ENCODE data around the gene CBX1. TPM values are rescaled to one million over a fixed set of nuclear protein-coding genes. Genes with fewer than 3 reads are reported as not detected.
"Not testable (repeated sequence)": the region's sequence is repeated elsewhere in the genome, so short reads cannot be mapped to it uniquely, and the experiment has no call there.

Gene CBX1
- total RNA-seq, 2 donors from 2014 or later = 173 to 230 TPM

DNA sequence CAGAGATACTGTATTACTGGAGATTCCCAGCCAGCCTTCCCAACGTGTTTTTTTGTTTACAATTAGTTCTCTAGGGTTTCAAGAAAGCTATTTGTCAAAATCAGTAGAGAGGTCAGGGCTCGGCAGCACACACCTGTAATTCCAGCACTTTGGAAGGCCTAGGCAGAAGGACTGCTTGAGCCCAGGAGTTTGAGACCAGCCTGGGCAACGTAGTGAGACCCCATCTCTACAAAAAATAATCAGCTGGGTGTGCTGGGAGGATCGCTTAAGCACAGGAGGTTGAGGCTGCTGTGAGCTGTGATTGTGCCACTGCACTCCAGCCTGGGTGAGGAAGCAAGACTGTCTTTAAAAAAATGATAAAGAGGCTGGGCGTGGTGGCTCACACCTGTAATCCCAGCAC, 19.4 kb downstream of the CBX1 start:
- Mint-ChIP-seq H3K27me3 (ENCODE audit: insufficient read depth) (no peaks in the 10 kb centered on the region), H3K4me1 (peaks cover 14% of the 10 kb centered on the region), H3K4me3 (no peak overlapping the region), H3K9me3 (no peaks in the 10 kb centered on the region), H3K36me3 (ENCODE audit: low read depth) (peaks cover 8% of the 10 kb centered on the region), H3K27ac (peak overlapping the region; percentile 66)
- no peak for DNase-seq
- Histone ChIP-seq H3K4me3 (ENCODE audit: low read length) (no peak overlapping the region), H3K27ac (ENCODE audit: low read depth, low read length) (no peak overlapping the region), H3K9ac (ENCODE audit: extremely low read depth, low read length, poor library complexity, severe bottlenecking) (no peak overlapping the region), H3K36me3 (ENCODE audit: control insufficient read depth, insufficient read depth, low read length) (peaks cover 3% of the 10 kb centered on the region), H3K27me3 (ENCODE audit: control insufficient read depth, insufficient read depth, low read length, poor library complexity, severe bottlenecking) (no peaks in the 10 kb centered on the region), H3K4me1 (ENCODE audit: control insufficient read depth, insufficient read depth, low read length) (no peaks in the 10 kb centered on the region), H3K9me3 (ENCODE audit: control insufficient read depth, low read length) (no peaks in the 10 kb centered on the region)
- TF ChIP-seq, protein P1, sequence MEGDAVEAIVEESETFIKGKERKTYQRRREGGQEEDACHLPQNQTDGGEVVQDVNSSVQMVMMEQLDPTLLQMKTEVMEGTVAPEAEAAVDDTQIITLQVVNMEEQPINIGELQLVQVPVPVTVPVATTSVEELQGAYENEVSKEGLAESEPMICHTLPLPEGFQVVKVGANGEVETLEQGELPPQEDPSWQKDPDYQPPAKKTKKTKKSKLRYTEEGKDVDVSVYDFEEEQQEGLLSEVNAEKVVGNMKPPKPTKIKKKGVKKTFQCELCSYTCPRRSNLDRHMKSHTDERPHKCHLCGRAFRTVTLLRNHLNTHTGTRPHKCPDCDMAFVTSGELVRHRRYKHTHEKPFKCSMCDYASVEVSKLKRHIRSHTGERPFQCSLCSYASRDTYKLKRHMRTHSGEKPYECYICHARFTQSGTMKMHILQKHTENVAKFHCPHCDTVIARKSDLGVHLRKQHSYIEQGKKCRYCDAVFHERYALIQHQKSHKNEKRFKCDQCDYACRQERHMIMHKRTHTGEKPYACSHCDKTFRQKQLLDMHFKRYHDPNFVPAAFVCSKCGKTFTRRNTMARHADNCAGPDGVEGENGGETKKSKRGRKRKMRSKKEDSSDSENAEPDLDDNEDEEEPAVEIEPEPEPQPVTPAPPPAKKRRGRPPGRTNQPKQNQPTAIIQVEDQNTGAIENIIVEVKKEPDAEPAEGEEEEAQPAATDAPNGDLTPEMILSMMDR (conservative IDR thresholded peaks at IDR 0.05) = no peak
- WGBS, 2 experiments (ENCODE audit: insufficient coverage in 1 of 2, insufficient read length in 1 of 2) = 83 to 93% methylated on average over 4 to 5 of the region's 5 CpGs

DNA sequence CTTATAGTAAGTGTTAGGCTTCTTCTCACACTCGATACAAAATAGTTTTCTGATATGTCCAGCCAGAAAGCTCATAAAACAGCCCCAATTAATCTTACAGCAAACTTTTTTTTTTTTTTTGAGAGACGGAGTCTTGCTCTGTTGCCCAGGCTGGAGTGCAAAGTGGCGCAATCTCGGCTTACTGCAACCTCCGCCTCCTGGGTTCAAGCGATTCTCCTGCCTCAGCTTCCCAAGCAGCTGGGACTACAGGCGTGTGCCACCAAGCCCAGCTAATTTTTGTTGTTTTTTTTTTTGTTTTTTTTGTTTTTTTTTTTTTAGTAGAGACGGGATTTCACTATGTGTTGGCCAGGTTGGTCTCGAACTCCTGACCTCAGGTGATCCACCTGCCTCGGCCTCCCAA, 24.1 kb downstream of the CBX1 start:
- H3K4me3 Mint-ChIP-seq; H3K4me1 ChIP-seq (ENCODE audit: control insufficient read depth, insufficient read depth, low read length); H3K9me3 Mint-ChIP-seq; H3K4me3 ChIP-seq (ENCODE audit: low read length); H3K27ac ChIP-seq (ENCODE audit: low read depth, low read length); H3K9me3 ChIP-seq (ENCODE audit: control insufficient read depth, low read length); H3K27me3 Mint-ChIP-seq (ENCODE audit: insufficient read depth); H3K27me3 ChIP-seq (ENCODE audit: control insufficient read depth, insufficient read depth, low read length, poor library complexity, severe bottlenecking); H3K27ac Mint-ChIP-seq; DNase-seq; H3K4me1 Mint-ChIP-seq; H3K9ac ChIP-seq (ENCODE audit: extremely low read depth, low read length, poor library complexity, severe bottlenecking): not testable (repeated sequence)
- peaks cover 45% of the 10 kb centered on the region for H3K36me3 Mint-ChIP-seq (ENCODE audit: low read depth)
- 93% methylated on average over 10 of the region's 10 CpGs; no CpG with 5 or more reads in 1 of the 2 experiments for WGBS, 2 experiments (ENCODE audit: insufficient coverage in 1 of 2, insufficient read length in 1 of 2)
- peaks cover 48% of the 10 kb centered on the region for H3K36me3 ChIP-seq (ENCODE audit: control insufficient read depth, insufficient read depth, low read length)

DNA sequence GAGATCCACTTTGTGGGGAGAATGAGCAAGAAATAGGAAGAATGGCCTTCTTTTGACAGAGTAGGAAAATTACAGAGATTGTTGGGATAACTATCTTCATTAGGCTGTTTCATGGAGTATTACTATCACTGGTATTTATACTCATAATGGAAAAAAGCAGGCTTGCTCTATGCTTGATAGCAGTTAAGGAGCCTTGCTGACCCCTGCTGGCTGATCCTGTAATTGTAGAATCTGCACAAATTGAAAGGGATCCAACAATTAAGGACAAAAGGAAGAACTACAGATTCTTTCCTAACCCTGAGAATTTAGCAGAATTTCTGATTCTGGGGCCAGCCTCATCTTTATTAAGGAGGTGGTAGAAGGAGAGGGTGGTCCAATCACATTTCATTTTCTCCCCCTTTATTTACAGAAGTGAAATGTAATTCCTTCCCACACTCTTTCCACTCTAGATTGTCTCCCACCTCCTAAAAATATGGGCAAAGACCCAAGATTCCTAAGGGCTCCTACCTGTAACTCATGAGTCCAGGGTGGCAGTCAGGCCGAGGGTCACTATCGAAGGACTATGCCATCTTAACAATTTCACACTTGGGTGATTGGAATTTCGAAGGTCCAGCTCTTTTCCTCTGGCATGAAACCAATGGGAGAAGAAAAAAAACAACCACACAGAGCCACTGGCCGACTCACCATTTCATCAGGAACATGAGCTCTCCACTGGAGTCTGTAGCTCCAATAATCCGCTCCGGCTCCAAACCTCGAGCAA, 26.8 kb downstream of the CBX1 start:
- H3K27ac Mint-ChIP-seq = peak overlapping the region; percentile 22
- no peaks in the 10 kb centered on the region for H3K27me3 Mint-ChIP-seq (ENCODE audit: insufficient read depth)
- Histone ChIP-seq H3K4me1 (ENCODE audit: control insufficient read depth, insufficient read depth, low read length) (no peaks in the 10 kb centered on the region), H3K4me3 (ENCODE audit: low read length) (no peak overlapping the region), H3K36me3 (ENCODE audit: control insufficient read depth, insufficient read depth, low read length) (peaks cover 74% of the 10 kb centered on the region), H3K27me3 (ENCODE audit: control insufficient read depth, insufficient read depth, low read length, poor library complexity, severe bottlenecking) (no peaks in the 10 kb centered on the region), H3K9me3 (ENCODE audit: control insufficient read depth, low read length) (no peaks in the 10 kb centered on the region), H3K27ac (ENCODE audit: low read depth, low read length) (no peak overlapping the region), H3K9ac (ENCODE audit: extremely low read depth, low read length, poor library complexity, severe bottlenecking) (no peak overlapping the region)
- DNase-seq = peak; percentile 93
- H3K4me3 Mint-ChIP-seq = no peak overlapping the region
- TF ChIP-seq, protein P1 (conservative IDR thresholded peaks at IDR 0.05) = peak; percentile 83
- H3K9me3 Mint-ChIP-seq = no peaks in the 10 kb centered on the region
- H3K36me3 Mint-ChIP-seq (ENCODE audit: low read depth) = peaks cover 65% of the 10 kb centered on the region
- 80 to 96% methylated on average over 5 to 7 of the region's 7 CpGs for WGBS, 2 experiments (ENCODE audit: insufficient coverage in 1 of 2, insufficient read length in 1 of 2)
- no peaks in the 10 kb centered on the region for H3K4me1 Mint-ChIP-seq

DNA sequence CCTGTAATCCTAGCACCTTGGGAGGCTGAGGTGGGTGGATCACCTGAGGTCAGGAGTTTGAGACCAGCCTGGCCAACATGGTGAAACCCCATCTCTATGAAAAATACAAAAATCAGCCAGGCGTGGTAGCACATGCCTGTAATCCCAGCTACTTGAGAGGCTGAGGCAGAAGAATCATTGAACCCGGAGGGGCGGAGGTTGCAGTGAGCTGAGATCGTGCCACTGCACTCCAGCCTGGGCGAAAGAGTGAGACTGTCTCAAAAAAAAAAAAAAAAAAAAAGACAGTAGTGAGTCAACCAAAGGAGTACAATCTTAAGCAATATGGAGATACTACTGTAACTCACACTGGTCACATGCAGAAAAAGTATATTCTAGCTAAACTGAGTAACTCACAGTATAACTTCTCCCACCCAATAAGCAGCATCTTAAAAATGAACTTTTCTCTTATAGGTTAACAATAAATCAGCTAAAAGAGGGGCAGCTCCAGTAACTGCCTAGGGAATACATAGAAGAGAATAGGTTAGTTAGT, 27.6 kb downstream of the CBX1 start:
- peaks cover 70% of the 10 kb centered on the region for H3K36me3 Mint-ChIP-seq (ENCODE audit: low read depth)
- DNase-seq; H3K9me3 Mint-ChIP-seq; H3K9ac ChIP-seq (ENCODE audit: extremely low read depth, low read length, poor library complexity, severe bottlenecking); H3K4me1 Mint-ChIP-seq; H3K27ac ChIP-seq (ENCODE audit: low read depth, low read length); H3K4me3 Mint-ChIP-seq; H3K27me3 Mint-ChIP-seq (ENCODE audit: insufficient read depth); H3K27ac Mint-ChIP-seq; H3K9me3 ChIP-seq (ENCODE audit: control insufficient read depth, low read length); H3K4me3 ChIP-seq (ENCODE audit: low read length); H3K27me3 ChIP-seq (ENCODE audit: control insufficient read depth, insufficient read depth, low read length, poor library complexity, severe bottlenecking); H3K4me1 ChIP-seq (ENCODE audit: control insufficient read depth, insufficient read depth, low read length): not testable (repeated sequence)
- peaks cover 79% of the 10 kb centered on the region for H3K36me3 ChIP-seq (ENCODE audit: control insufficient read depth, insufficient read depth, low read length)
- WGBS, 2 experiments (ENCODE audit: insufficient coverage in 1 of 2, insufficient read length in 1 of 2) = 93 to 94% methylated on average over 4 to 5 of the region's 5 CpGs

DNA sequence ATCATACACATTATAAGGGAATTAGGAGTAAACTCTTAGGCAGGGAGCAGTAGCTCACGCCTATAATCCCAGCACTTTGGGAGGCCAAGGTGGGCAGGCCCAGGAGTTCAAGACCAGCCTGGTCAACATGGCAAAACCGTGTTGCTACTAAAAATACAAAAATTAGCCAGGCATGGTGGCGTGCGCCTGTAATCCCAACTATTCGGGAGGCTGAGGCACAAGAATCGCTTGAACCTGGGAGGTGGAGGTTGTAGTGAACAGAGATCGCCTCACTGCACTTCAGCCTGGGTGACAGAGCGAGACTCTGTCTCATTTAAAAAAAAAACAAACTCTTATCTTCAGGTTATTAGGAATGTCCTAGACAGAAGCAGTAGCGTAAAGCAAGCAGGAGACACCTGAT, 28.5 kb downstream of the CBX1 start:
- H3K27ac Mint-ChIP-seq; H3K4me1 Mint-ChIP-seq; H3K9me3 Mint-ChIP-seq; H3K4me1 ChIP-seq (ENCODE audit: control insufficient read depth, insufficient read depth, low read length); H3K27me3 Mint-ChIP-seq (ENCODE audit: insufficient read depth); H3K4me3 Mint-ChIP-seq; H3K9ac ChIP-seq (ENCODE audit: extremely low read depth, low read length, poor library complexity, severe bottlenecking); DNase-seq; H3K9me3 ChIP-seq (ENCODE audit: control insufficient read depth, low read length); H3K27me3 ChIP-seq (ENCODE audit: control insufficient read depth, insufficient read depth, low read length, poor library complexity, severe bottlenecking); H3K4me3 ChIP-seq (ENCODE audit: low read length); H3K27ac ChIP-seq (ENCODE audit: low read depth, low read length): not testable (repeated sequence)
- 88 to 95% methylated on average over 8 to 9 of the region's 9 CpGs for WGBS, 2 experiments (ENCODE audit: insufficient coverage in 1 of 2, insufficient read length in 1 of 2)
- peaks cover 85% of the 10 kb centered on the region for H3K36me3 ChIP-seq (ENCODE audit: control insufficient read depth, insufficient read depth, low read length)
- peaks cover 72% of the 10 kb centered on the region for H3K36me3 Mint-ChIP-seq (ENCODE audit: low read depth)
